HG02870 (cell line): Measurements from ENCODE around the gene FBXO10.
"Not testable (repeated sequence)": the region's sequence is repeated elsewhere in the genome, so short reads cannot be mapped to it uniquely, and the experiment has no call there.

ENCODE experiments used
- ATAC-seq: cut with Tn5 transposase; IDR thresholded peaks from one replicate; pipeline ENCODE4 v1.9.1; 2021; ENCODE audit warnings: mild to moderate bottlenecking, moderate library complexity; ENCODE audit not compliant: unreplicated experiment

FBXO10 gene

GRCh38 chr9:37515620-37516258 is 60.4 kb downstream of the FBXO10 start:
- no peak for ATAC-seq

- ATAC-seq = no peak
Measured at GRCh38 chr9:37514999-37515398, 61.2 kb downstream of the FBXO10 start.

- ATAC-seq = not testable (repeated sequence)
Measured at GRCh38 chr9:37514415-37514814, 61.8 kb downstream of the FBXO10 start.

GRCh38 chr9:37512437-37512836 is 63.7 kb downstream of the FBXO10 start:
- no peak for ATAC-seq

GRCh38 chr9:37511016-37512010 is 64.9 kb downstream of the FBXO10 start:
- no peak for ATAC-seq

GRCh38 chr9:37510053-37510452 is 66.1 kb downstream of the FBXO10 start:
- not testable (repeated sequence) for ATAC-seq

- no peak for ATAC-seq
Measured at GRCh38 chr9:37509536-37509935, 66.6 kb downstream of the FBXO10 start.

- ATAC-seq = no peak
Measured at GRCh38 chr9:37508834-37509206, 67.4 kb downstream of the FBXO10 start.

DNA sequence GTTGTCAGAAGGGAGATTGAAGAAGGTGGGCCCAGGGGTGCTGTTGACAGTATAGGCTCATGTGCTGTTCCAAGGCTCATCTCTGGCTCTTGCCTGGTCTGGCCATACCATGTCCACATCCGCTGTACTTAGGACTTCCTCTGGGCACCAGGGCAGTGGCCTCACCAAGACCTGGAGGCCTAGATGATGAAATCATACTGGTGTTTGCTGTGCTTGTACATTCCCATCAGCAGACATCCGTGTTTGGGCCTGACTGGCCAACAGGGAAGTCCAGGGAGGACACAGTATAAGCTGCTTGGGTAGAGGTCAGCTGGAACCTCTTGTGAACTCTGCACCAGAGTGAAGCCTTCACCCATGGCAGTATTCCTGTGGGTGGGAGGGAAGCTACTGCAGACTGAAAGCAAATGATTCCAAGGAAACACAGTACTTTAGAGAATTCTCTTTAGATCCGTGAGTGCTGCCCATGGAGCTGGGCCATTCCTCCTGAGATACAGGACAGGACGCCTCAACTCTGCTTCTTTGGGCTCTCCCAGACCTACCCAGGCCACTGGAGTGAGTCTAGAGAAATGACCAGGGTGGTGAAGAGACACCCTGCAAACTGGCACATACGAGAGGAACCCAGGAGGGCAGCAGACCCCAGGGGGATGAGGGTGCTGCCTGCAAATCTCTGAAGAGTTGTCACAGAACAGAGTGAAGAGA is 67.9 kb downstream of the FBXO10 start:
- no peak for ATAC-seq

DNA sequence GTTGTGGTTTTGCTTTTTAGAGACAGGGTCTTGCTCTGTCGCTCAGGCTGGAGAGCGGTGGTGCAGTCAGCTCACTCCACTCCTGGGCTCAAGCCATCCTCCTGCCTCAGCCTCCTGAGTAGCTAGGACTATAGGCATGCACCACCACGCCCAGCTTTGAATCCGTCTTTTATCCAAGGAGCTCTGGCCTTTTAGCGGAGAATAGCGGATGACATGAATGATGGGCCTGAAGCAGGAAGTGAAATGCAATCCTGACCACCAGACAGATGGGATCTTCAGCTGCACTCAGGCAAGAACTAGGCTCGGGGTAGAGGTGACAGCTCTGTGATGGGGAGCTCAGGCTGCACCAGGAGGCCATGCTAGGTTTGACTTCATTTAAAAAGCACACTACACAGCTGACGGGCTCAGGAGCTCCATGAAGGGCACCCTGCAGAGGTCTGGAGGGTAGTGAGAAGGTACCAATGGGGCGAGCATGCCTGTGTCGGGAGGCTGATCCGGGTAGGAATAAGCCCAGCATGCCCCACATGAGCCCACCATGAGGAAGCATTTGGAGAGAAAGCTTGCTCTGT is 68.5 kb downstream of the FBXO10 start:
- no peak for ATAC-seq

DNA sequence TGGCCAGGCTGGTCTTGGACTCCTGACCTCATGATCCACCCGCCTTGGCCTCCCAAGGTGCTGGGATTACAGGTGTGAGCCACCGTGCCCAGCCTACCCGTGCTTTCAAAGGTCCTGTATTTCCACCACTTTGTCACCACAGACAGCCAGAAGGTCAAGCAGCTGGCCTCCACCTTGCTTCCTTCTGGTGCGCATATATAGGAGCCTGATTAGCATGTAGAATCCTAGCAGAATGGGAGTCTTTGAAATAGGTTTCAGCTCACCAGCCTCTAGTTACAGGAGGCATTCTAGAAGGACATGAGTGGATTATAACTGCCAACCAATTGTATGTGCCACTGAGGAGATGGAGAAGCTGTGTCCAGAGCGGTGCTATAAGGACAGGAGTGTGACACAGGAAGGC is 71.6 kb downstream of the FBXO10 start:
- no peak for ATAC-seq

GRCh38 chr9:37503736-37504135 is 72.4 kb downstream of the FBXO10 start:
- no peak for ATAC-seq

DNA sequence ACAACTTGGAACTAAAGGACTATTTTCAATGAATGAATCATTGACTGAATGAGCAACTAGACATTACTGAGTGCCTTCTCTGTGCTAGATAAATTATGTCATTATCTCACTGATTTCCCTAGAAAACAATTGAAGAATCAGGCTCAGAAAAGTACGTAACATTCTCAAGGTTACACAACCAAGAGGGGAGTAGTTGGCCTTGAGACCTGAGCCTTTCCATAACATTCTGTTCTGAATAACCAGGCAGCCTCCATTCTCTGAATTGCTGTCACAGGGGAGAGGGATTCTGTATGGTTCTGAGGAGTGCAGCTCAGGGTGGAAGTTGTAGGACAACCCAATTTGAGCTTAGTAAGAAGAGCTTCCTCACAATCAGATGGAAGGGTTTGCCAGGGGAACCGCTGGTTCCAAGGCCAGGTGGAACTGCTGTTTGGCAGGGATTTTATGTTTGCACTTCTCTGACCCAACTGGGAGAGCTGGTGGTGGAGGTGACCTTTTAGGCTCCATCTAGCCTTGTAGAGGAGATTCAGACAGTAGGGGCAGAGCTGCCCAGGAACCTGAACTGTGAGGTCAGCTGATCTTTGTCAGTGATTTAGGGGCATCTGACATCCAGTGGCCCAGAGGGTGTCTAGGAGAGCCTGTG is 74.1 kb downstream of the FBXO10 start:
- ATAC-seq = no peak

DNA sequence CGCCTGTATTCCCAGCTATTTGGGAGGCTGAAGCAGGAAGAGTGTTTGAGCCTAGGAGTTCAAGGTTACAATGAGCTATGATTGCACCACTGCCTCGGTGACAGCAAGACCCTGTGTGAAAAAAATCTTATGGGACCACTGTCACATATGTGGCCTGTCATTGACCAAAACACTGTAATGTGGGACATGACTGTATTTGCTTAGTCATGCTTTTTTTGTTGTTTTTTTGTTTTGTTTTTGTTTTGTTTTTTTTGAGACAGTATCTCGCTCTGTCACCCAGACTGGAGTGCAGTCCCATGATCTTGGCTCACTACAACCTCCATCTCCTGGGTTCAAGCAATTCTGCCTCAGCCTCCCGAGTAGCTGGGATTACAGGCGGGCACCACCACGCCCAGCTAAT is 76.9 kb downstream of the FBXO10 start:
- no peak for ATAC-seq

GRCh38 chr9:37498457-37498856 is 77.7 kb downstream of the FBXO10 start:
- ATAC-seq = no peak

DNA sequence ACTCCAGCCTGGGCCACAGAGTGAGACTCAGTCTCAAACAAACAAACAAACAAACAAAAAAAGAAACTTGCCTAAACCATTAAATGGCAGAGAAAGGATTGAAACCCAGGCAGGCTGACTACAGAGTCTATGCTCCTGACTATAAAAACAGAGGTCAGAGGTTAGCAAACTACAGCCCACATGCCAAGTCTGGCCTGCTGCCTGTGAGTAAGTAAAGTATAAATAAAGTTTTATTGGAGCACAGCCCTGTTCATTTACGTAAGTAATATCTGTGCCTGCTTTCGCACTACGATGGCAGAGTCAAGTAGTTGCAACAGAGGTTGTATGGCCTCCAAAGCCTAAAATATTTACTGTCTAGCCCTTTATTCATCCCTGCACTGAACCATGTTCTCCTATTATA is 78.9 kb downstream of the FBXO10 start:
- ATAC-seq = no peak

GRCh38 chr9:37496020-37496419 is 80.2 kb downstream of the FBXO10 start:
- ATAC-seq = no peak

DNA sequence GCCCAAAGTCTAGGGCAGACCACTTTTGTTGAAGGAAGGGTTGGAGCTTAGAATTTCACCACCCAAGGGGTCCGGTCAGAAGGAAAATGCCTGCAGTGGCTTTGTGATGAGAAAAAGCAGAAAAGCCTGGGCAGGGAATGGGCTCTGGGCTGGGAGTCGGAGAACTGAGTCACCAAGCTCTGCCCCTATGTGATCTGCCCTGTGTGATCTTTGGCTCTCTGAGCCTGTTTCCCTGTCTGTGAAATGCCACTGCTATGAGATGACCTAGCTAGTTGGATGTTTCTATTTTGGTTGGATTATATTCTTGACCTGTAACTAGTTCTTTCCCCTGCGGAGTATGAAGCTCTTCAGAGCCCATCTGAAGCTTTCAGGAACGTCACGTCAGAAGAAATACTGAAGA is 80.6 kb downstream of the FBXO10 start:
- ATAC-seq = no peak

DNA sequence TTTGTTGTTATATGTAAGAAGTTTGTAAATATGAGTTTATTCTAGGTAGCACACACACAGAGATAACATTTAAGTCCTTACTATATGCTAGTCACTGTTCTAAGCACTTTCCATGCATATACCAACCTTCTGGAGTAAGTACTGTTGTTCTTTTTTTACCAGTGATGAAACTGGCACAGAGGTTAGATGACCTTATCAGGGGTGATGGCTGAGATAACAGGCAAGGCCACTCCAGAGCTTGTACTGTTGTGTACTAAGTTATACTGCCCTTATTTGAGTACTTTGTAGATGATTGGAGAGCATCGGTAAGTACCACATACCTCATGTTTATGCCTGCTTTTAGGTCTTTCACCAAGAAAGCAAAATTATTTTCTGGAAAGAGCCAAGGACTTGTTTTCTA is 84.2 kb downstream of the FBXO10 start:
- no peak for ATAC-seq

GRCh38 chr9:37486616-37487548 is 89.3 kb downstream of the FBXO10 start:
- no peak for ATAC-seq
